GM19468 (cell line): ENCODE measurements around the gene ARID5B.
A peak's percentile ranks its signal among the peaks of the same experiment; 100 is the strongest.

Experiments
- ATAC-seq: cut with Tn5 transposase; IDR thresholded peaks from one replicate; pipeline ENCODE4 v1.9.1; 2021; ENCODE audit warnings: mild to moderate bottlenecking, moderate library complexity, moderate number of reproducible peaks; ENCODE audit not compliant: unreplicated experiment; ENCODE audit errors: extremely low read depth

Gene ARID5B

DNA sequence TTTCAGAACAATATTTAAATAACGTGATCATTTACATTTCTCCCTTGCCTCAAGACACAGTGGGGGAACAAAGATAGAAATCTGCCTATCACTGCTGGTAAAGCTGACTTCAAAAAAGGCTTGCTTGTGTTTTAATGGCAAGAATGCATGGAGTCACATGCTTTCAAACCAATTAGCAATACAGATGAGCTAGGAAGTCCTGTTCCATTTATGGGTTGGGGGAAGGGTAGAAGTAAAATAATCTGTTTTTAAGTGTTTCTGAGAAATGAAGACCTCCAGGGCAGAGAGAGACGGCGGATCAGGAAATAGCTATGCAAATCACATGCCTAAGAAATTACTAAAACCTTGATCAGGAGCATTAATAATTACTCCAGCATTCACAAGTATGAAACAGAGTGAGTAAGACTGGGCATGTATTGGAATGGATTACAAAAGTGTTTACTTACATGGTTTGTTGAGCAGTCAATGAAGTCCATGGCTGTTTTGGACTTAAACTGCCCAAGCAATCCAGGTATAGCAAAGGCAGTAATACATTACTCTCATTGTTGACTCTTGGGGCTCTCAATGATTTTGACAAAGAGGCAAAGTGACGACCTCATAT lies 142.0 kb downstream of the ARID5B start:
- no peak for ATAC-seq

DNA sequence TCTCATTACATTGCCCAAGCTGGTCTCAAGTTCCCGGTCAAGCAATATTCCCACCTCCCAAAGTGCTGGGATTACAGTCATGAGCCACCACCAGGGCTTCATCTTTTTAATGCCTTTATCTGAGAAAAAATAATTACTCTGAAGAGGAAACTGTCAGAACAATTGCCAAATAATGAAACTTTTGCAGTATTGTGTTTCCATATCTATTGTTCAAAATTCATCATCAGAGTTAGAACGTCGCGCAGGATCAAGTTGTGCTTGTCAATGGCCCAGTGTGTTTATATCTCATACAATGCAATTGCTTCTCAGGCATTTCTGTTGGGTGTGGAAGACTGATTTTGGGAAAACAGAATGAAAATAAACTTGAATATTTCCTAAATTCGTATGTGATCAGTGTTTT lies 143.1 kb downstream of the ARID5B start:
- no peak for ATAC-seq

DNA sequence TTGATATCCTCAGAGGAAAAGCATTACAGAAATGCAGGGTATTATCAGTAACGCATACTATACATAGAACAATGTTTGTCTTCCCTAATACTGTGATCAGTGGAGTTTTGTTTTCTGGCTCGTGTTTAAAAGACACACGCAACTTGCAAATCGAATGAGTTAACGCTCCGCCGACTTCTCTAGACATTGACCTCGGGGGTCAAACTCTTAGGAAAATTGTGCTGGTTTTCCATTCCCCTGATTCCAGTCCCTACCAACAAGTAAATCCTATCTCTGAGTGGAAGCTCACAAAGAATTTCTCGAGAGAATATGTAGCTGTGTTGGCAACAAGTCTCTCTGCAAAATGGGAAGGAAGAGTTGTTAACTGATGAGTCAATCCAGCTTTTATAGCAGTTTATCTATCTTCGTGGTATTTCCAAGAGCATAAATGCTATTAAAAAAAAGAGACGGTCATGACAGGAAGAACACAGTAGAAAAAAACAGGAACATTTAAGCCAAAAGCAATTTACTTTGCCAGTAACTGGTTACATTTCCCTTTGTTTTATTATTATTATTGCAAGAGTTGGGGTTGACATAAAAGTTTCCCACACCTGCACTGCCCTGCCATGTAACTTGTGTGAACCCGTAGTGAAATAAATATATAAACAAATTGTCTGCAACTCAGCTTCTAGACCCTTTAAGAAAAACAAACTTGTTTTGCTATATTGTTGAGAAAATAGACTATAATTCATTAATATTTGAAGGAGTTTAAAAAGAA lies 144.4 kb downstream of the ARID5B start:
- ATAC-seq: no peak

GRCh38 chr10:62046522-62047227 lies 145.2 kb downstream of the ARID5B start:
- ATAC-seq: peak; percentile 51

GRCh38 chr10:62047228-62047892 lies 145.9 kb downstream of the ARID5B start:
- ATAC-seq: no peak

DNA sequence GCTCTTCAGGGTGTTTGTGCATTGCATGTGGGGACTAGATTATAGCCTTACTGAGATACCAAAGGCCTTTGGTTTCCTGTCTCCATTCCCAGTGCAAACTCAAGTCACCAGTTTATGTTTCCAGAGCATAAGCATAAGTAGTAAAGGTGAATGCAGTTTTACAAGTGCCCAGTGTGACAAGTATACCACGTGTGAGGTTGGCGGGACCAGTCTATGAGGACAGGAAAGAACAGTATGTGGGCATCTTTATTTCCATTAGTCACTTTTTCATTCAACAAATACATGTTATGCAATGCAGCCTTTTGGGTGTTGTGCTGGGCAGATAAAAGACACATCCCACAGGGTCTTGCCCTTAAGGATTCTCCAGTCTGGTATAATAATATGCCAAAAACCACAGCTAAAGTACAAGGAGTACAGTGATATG lies 146.5 kb downstream of the ARID5B start:
- no peak for ATAC-seq

- ATAC-seq: no peak
These were observed 147.0 kb downstream of the ARID5B start for GRCh38 chr10:62048470-62048869.

- ATAC-seq: no peak
These were observed 147.6 kb downstream of the ARID5B start for GRCh38 chr10:62048919-62049623.

DNA sequence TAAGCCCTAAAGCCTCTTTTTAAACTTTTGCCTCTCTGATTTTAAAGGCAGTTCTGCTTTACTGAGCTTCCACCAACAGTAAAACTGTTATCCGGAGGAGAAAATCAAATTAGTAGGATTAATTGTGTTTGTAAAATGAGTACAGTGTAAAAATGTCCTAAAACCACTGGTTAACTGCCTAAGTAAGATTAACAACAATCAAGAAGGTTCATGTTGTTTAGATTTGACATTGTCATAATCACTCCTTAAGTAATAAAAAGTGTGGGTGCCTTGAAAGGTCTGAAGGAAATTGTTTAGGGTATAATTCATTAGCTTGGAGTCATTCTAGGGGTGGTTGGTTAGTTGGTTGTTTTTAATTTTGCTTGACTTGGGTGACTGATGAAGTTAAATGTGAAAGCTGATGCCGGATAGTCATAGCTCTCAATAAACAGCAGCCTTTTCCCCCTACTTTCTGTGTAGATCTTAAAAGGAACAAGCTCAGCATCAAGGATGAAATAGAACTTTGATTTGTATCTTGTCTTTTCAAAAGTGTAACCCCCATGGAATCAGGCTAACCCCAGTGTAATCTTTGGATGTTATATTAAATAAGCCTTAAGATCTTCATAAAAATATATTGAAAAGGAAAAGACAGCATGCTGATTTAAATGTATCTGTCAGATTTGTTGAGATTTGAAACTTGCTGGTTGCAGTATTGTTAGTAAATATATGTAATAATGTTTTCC lies 148.3 kb downstream of the ARID5B start:
- no peak for ATAC-seq

DNA sequence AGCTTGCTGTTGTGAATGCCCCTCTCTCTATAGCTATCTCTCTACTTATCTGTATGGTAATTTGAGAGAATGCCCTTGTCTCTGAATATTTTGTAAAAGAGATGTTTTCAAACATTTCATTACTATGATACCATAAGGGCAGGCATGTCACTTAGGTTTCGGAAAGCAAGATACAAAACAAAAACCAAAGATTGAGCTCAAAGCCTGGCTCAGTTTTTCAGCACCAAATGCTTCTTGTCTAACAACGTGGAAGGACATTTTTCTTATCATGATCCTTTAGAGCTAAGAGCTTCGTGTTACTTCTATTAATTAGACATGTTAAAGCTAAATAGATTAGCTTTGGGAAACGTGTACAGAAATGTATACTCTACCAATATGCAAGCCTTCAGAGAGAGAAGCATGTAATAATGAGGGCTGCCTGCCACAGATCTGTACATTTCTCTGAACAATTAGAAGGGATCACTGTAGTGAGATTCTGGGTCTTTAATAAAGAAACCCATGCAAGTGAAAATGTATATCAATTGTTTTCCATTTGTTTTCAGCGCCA lies 148.9 kb downstream of the ARID5B start:
- ATAC-seq: no peak

DNA sequence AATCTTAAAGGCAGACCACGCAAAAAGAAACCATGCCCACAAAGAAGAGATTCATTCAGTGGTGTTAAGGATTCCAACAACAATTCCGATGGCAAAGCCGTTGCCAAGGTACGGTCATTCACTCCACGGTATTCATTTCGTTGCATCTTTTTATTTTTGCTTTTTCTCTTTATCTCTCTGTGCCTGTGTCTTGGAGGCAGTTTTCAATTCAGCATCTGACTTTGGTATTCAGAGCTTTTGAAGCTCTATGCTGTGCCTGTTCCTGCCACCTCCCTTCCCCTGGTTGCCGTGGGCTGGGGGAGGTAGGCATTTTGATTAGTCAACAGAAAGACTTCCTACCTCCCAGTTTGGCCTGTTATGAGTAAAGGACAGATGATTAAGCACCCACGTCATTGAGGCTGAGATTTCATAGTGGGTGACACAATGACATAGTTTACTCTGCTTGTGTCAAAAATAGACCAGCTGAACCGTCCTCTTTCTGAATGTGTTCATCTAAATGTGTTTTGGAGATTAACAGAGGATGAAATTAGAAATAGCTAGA lies 149.5 kb downstream of the ARID5B start:
- no peak for ATAC-seq

GRCh38 chr10:62052276-62052675 lies 150.8 kb downstream of the ARID5B start:
- ATAC-seq: no peak

DNA sequence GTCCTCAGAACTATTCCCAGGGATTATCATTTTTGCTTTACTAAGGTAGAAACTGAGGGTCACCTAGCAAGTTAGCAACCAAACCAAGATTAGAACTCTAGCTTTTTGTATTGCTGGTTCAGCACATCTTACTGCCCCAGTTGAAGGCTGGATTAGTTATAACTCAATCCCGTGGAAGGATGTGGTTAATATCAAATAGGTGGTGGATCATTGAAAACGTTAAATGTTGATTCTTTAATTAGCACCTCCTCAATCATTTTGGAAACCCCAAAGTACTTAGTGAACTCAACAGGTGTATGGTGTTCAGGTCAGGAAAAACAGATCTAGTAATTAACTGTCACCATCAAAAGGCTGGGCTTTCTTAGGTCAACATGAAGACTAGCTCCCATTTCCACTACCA lies 152.4 kb downstream of the ARID5B start:
- no peak for ATAC-seq

DNA sequence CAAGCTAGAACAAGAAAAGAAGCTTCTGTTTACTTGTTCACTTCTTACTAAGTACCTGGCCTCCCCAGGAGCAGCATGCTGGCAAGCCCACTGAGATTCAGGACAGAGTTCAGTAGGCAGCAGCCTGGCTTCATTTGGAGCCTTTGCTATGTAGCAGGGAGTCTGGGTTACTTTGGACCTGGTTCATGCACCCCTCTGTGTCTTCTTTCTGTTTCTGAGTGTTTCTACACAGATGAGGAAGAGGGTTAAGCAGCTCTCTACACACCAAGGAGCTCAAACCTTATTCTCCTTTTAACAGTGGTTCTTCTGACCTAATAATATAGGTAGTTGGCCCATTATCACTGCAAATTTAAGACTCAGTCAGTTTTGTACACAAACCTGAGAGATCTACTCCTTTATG lies 152.9 kb downstream of the ARID5B start:
- ATAC-seq: no peak

- no peak for ATAC-seq
These were observed 153.3 kb downstream of the ARID5B start for GRCh38 chr10:62054830-62055229.

DNA sequence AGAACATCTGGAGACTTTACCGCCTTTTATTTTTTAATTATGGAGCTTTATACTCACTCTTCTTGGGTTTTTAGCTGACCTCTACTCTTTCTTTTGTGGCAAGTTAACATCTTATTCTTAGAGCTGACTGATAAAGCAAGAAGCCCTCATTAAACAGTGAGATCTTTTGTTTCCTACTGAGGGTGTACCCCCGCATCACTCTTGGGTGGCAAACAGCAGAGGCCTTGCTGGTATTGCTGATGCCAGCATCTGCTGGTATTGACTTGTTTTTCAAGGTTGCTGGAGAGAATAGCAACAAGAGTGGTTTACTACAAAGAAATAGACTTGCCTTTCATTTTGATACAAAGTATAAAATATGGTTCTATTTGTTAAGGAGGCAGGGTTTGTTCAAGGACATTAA lies 154.7 kb downstream of the ARID5B start:
- ATAC-seq: no peak

DNA sequence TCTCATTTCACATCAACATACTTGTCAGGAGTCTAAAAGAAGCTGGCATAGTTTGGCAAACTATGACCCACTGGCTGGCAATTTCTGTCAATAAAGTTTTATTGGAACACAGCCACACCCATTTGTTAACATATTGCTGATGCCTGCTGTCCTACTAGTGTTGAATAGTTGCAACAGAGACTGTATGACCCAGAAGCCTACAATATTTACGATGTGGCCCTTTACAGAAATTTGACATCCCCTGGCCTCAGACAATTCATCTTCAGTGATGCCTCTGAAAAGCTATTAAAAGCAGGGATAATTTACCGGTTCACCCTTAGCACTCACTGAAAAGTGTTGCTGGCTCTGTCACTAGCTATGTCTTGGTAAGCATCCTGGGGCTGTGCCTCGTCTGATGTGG lies 155.2 kb downstream of the ARID5B start:
- no peak for ATAC-seq

DNA sequence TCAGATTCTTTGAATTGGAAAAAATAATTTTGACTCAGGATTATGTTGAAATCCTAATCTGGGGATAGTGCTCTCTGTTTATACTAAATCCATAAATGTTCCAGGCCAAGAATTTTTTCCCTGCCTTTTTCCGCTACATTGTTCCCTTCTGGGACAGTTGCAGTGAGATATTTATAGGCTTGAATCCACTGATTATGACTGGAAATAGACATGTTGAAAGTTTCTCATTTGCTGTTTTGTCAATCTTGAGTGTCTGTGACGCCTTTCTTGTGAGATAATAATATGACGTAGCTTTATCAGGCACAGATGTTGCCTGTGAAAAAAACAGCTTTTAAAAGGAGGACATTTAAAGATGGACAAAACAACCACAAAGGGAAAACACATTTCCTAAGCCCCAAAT lies 155.9 kb downstream of the ARID5B start:
- ATAC-seq: no peak

GRCh38 chr10:62057850-62058249 lies 156.4 kb downstream of the ARID5B start:
- no peak for ATAC-seq
